Measurements from ENCODE around the gene TUBB2A.
"Not testable (repeated sequence)": the region's sequence is repeated elsewhere in the genome, so short reads cannot be mapped to it uniquely, and the experiment has no call there.

DNA sequence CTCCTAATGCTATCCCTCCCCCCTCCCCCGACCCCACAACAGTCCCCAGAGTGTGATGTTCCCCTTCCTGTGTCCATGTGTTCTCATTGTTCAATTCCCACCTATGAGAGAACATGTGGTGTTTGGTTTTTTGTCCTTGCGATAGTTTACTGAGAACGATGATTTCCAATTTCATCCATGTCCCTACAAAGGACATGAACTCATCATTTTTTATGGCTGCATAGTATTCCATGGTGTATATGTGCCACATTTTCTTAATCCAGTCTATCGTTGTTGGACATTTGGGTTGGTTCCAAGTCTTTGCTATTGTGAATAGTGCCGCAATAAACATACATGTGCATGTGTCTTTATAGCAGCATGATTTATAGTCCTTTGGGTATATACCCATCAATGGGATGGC is 40.4 kb upstream of the TUBB2A start:
- TF ChIP-seq, protein P1, sequence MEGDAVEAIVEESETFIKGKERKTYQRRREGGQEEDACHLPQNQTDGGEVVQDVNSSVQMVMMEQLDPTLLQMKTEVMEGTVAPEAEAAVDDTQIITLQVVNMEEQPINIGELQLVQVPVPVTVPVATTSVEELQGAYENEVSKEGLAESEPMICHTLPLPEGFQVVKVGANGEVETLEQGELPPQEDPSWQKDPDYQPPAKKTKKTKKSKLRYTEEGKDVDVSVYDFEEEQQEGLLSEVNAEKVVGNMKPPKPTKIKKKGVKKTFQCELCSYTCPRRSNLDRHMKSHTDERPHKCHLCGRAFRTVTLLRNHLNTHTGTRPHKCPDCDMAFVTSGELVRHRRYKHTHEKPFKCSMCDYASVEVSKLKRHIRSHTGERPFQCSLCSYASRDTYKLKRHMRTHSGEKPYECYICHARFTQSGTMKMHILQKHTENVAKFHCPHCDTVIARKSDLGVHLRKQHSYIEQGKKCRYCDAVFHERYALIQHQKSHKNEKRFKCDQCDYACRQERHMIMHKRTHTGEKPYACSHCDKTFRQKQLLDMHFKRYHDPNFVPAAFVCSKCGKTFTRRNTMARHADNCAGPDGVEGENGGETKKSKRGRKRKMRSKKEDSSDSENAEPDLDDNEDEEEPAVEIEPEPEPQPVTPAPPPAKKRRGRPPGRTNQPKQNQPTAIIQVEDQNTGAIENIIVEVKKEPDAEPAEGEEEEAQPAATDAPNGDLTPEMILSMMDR (IDR thresholded peaks at IDR 0.05 in 2 of 3, conservative IDR thresholded peaks at IDR 0.05 in 1 of 3; ENCODE audit: borderline replicate concordance in 1 of 3, insufficient read depth in 1 of 3, low read depth in 2 of 3, low read length in 2 of 3): not testable (repeated sequence)
- not testable (repeated sequence) for TF ChIP-seq RAD21 (IDR thresholded peaks at IDR 0.05; ENCODE audit: low read depth)
